HG03457 (cell line): Measurements from ENCODE around the gene GLYATL3.
"Not testable (repeated sequence)": the region's sequence is repeated elsewhere in the genome, so short reads cannot be mapped to it uniquely, and the experiment has no call there.

Experiments
- ATAC-seq: cut with Tn5 transposase; IDR thresholded peaks from one replicate; pipeline ENCODE4 v1.9.1; 2021; ENCODE audit warnings: moderate number of reproducible peaks; ENCODE audit not compliant: unreplicated experiment

Gene GLYATL3

DNA sequence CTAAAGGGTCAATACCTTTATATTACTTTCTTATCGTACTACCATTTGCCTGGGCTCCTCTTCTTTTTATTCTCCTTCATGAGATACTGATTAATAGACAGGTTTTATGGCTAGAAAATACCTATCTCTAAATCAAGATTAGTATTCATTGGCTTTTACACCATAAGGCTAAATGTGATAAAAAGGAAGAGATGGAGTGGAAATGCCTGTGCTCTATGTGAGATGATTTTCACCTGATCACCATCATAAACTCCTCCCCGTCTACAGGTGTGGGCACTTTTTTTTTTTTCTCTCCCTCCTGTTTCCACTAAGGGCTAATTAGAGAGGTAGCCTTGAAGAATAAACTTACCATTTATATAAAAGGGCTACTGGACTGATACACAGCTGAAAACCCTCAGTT, at the start of gene GLYATL3:
Gene GLYATL3, plus strand, starts transcription at position 301 of the 400 bp plus-strand sequence. CDS start 12,068 bp downstream, outside the sequence.
- ATAC-seq, result no peak

DNA sequence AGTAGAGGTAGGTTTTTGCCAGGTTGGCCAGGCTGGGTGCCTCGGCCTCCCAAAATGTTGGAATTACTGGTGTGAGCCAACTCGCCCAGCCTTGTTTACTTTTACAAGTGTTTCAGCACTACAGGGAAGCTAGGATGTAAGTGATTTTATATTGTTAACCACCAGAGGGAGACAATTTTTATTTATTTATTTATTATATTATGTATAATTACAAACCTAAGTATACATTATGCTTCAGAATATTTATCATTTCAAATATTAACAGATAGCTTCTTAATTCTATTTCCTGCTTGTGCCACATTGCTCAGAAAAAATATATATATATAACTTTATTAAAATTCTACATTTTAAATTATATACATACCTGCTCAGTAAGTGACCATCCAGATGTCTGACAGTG, 46.5 kb upstream of the GLYATL3 start:
- ATAC-seq, result no peak

DNA sequence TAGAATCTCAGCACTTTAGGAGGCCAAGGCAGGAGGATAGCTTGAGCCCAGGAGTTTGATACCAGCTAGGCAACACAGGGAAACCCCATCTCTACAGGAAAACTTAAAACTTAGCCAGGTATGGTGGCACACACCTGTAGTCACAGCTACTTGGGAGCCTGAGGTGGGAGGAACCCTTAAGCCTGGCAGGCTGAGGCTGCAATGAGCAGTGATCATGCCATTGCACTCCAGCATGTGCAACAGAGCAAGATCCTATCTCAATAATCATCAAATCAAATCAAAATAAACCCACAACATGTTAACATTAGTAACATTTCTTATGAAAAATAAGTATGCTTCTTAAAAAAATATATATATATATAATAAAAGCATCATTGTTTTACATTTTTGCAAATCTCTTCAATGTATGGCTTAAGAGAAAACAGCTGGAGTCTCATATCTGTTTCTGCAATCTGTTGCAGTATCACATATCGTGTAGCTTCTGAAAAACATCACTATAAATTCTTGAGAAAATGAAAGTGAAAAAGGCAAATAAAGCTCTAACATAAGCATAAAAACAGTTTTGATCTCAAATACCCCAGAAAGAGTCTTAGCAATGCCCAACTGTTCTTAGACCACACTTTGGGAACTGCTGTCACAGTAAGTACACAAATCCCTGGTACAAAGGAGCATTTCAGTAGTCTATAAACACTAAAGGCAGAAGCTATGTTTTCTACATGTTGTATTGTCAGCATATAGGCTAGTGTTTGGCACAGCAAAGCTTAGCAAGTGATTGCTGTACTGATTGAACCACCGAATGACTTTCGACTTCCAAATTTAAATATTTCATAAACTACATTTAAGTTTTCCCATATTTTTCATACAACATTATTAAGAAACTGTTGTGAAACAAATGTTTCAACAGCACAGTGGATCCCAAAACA, 44.7 kb upstream of the GLYATL3 start:
- no peak for ATAC-seq

DNA sequence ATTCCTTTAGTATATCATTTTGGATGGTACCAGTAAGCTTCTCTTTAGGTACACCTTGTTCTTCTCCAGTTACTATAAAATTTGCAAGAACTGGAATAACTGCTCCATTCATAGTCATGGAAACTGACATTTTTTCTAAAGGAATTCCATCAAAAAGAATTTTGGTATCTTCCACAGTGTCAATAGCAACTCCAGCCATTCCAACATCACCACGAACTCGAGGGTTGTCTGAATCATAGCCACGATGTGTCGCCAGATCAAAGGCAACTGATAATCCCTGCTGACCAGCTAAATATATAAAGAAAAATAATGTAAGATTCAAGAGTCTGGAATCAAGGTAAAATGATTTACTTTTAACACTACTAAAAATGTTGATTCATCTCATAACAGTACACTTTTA, 42.0 kb upstream of the GLYATL3 start:
- ATAC-seq, result no peak

DNA sequence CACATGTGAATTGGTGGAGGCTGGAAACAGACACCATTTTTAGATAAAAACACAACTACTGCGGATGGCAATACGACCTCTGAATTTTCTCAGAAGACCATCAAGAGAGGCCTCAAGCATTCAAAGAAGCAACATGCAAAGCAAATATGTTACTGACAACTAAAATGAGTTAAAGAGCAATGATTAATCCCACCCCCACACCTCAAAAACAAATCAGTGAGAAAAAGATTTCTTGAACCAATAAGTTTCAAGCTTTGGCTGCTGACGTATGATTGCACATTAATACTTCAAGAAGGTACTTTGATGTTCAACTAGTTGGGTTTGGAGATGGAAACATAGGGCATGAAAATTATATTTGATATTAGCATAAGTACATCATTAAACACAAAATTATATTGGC, 37.7 kb upstream of the GLYATL3 start:
- ATAC-seq, result no peak

DNA sequence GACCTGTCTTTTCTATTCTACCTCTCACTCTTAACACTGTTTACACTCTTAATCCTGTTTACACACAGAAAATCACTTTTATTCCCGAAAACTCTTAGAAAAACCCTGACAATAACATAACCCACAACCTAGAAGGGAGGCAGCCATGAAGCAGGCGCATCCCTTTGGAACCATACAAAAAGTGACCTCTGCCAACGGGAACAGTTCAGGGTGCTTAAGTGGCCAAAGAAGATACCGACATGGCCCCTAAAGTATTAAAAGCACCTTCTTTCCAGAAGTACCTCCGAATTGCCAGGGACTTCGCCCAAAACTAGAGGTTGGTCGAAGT, 37.2 kb upstream of the GLYATL3 start:
- ATAC-seq, result no peak

DNA sequence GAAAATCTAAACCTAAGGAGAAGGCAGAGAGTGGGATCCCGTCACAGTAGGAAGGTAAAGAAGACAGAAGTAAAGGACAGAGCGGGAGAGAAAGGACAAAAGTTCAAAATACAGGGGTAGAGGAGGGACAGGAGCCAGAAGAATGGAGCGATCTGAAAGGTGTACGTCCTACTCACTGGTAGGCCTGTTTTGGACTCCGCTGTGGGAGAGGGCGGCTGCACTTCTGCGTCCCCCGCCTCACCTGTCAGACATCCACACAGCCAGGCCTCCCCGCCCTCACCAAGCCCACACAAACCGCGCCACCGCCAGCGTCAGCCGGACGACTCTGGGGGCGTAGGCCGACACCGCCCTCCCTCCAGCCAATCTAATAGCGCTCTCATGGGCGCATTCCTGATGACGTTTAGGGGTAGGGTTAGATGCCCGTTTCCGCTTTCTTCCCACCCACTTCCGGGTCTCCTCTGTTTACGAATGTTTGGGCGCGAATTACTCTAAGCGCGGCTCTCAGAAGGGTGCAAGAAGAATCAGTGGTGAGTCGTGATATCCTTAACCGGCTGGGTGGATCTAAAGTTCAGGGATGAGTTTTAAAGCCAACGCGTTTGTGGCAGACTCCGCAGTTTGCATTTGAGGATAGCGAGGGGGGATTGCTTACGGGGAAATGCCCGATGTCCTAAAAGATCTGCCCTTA, 36.7 kb upstream of the GLYATL3 start, which contains the start of the genes CENPQ and MMUT:
Gene CENPQ, plus strand, starts transcription at position 444 of the 685 bp plus-strand sequence. CDS start 6,807 bp downstream, outside the sequence.
Gene MMUT, minus strand, starts transcription at position 327 of the 685 bp plus-strand sequence. CDS start 3,787 bp downstream, outside the sequence.
- ATAC-seq, result peak; percentile 97

DNA sequence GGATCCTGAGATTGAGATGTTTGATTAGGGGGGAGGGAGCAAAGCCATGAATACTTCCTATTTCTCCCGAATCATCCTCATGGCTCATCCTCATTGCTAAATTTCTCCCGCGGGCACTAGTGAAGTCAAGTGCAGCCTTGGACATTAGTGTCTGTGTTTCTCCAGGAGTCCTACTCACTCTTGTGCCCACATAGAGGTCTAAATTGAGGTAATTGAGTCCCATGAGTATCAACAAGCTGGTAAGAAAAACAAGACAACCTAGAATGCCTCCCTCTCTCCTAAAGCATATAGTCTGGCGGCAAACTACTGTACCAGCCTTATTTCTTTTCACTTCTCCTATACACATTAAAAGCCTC, 36.1 kb upstream of the GLYATL3 start:
- no peak for ATAC-seq

DNA sequence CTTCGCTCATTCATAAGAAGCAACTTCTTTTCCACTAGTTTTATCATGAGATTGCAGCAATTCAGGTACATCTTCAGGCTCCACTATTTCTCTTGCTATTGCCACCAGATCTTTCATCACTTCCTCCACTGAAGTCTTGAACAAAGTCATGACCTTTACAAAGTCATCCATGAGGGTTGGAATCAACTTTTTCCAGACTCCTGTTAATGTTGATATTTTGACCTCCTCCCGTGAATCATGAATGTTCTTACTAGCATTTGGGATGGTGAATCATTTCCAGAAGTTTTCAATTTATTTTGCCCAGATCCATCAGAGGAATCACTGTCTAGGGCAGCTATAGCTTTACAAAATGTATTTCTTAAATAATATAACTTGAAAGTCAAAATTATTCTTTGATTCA, 35.0 kb upstream of the GLYATL3 start:
- no peak for ATAC-seq

DNA sequence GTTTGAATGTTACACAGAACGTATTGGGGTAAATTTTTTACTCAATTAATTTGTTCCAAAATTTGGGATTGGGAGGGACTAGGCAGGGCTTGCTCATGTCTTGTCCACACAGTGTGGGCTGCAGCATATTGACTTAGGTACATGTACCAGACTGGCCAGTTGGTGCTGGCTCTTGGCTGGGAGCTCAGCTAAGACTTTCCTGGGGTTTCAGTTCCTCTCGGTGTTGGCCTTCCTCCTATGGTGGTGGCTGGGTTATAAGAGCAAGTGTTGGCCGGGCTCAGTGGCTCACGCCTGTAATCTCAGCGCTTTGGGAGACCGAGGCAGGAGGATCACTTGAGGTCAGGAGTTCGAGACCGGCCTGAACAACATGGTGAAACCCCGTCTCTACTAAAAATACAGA, 31.7 kb upstream of the GLYATL3 start:
- ATAC-seq, result no peak

DNA sequence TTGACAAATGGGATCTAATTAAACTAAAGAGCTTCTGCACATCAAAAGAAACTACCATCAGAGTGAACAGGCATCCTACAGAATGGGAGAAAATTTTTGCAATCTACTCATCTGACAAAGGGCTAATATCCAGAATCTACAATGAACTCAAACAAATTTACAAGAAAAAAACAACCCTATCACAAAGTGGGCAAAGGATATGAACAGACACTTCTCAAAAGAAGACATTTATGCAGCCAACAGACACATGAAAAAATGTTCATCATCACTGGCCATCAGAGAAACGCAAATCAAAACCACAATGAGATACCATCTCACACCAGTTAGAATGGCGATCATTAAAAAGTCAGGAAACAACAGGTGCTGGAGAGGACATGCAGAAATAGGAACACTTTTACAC, 23.2 kb upstream of the GLYATL3 start:
- ATAC-seq, result not testable (repeated sequence)

DNA sequence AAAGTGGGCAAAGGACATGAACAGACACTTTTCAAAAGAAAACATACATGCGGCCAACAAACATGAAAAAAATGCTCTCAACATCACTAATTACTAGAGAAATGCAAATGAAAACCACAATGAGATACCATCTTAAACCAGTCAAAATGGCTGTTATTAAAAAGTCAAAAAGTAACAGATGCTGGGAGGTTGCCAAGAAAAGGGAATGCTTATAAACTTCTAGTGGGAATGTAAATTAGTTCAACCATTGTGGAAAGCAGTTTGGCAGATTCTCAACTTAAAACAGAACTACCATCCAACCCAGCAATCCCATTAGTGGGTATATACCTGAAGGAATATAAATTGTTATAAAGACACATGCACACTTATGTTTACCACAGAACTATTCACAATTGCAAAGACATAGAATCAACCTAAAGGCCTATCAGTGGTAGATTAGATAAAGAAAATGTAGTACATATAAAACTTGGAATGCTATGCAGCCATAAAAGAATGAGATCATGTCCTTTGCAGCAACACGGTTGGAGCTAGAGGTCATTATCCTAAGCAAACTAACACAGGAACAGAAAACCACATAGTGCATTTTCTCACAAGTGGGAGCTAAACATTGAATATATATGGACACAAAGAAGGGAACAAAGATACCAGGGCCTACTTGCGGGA, 20.3 kb upstream of the GLYATL3 start:
- no peak for ATAC-seq

DNA sequence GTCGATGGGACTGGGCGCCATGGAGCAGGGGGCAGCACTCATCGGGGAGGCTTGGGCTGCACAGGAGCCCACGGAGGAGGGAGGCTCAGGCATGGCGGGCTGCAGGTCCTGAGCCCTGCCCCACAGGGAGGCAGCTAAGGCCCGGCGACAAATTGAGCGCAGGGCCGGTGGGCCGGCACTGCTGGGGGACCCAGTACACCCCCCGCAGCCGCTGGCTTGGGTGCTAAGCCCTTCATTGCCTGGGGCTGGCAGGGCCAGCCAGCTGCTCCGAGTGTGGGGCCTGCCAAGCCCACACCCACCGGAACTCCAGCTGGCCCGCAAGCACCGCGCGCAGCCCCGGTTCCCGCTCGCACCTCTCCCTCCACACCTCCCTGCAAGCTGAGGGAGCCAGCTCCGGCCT, 17.9 kb upstream of the GLYATL3 start:
- not testable (repeated sequence) for ATAC-seq

DNA sequence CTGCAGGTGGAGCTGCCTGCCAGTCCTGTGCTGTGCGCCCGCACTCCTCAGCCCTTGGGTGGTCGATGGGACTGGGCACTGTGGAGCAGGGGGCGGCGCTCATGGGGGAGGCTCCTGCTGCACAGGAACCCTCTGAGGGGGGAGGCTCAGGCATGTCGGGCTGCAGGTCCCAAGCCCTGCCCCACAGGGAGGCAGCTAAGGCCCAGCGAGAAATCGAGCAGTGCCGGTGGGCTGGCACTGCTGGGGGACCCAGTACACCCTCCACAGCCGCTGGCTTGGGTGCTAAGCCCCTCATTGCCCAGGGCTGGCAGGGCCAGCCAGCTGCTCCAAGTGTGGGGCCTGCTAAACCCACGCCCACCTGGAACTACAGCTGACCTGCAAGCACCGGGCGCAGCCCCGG, 16.3 kb upstream of the GLYATL3 start:
- not testable (repeated sequence) for ATAC-seq

DNA sequence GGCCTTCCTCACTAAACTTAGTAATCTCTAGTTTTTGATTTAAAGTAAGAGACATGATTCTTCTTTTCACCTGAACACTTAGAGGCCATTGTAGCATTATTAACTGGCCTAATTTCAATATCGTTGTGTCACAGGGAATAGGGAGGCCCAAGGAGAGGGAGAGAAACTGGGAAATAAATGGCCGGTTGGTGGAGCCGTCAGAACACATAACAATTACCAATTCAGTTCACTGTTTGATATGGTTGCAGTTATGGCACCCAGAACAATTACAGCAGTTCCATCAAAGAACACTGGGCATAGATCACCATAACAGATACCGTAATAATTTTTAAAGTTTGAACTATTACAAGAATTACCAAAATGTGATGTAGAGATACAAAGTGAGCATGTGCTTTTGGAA, 9.1 kb upstream of the GLYATL3 start:
- ATAC-seq, result no peak

DNA sequence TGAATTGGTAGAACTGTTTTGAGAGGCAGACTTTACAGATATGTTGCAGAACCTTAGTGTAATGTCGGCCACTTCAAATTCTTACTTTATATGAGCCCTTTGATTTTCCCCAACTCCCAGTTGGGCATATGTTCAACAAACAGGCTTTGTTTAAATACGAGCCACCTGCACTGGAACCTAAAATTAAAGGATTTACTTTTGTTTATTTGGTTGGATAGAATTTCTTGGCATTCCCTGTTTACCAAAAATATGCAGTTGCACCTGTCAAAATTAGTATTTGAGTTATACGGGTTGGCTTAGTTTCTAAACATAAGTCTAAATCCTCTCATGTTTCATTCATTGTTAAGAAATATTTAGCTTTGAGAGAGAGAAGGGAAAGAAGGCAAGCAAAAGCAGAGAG, 2.4 kb upstream of the GLYATL3 start:
- ATAC-seq, result no peak

DNA sequence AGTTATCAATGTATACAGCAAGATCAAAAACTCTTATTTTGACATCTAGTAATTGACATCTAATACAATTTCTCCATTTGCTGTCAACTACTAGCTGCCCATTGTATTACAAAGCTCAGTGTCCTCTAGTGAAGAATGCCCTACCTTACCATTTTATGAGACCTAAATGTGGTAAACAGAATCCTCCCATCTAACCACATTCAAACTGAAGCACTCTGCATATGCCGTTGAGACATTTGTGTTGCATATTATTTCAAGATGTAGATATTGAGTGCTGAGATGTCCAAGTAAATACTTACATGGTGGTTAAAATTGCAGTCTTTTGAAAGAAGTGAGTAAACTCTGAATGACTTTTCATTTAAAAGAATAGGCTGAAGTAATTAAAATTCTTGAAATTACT, 597 bp upstream of the GLYATL3 start:
- ATAC-seq, result no peak

DNA sequence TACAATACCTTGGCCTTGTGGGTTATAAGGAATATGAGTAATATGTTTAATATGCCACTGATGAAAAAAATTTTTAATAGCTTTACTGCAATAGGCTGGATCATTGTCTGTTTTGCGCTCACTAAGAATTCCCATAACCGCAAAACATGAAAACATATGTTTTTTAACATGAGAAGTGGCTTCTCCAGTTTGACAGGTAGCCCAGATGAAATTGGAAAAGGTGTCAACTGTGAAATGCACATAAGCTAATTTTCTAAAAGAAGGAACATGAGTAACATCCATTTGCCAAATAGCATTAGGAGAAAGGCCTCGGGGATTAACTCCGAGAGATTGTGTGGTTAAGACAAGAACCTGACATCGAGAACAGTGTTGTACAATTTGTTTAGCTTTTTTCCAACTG, 4.9 kb downstream of the GLYATL3 start:
- ATAC-seq, result no peak

DNA sequence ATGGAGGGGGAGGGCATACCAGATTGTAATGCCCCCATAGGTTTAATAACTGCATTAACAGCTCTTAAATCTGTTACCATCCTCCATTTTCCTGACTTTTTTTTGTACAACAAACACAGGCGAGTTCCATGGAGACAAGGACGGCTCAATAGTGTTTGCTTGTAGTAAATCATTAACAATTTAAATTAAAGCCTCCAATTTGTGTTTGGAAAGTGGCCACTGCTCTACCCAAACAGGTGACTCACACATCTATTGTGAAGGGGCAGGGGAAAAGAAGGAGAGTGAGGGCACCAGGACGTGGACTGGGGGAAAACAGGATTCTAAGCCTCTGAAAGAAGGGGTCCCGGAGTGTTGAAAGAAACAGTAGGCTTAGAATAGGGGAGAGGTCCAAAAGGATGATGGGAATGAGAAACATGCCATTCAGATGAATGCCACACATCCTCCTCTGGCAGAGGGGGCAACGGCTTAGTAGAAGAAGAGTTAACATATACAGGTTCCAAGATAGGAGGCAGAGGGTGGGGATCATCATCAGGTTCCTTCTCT, 6.9 kb downstream of the GLYATL3 start:
- no peak for ATAC-seq

DNA sequence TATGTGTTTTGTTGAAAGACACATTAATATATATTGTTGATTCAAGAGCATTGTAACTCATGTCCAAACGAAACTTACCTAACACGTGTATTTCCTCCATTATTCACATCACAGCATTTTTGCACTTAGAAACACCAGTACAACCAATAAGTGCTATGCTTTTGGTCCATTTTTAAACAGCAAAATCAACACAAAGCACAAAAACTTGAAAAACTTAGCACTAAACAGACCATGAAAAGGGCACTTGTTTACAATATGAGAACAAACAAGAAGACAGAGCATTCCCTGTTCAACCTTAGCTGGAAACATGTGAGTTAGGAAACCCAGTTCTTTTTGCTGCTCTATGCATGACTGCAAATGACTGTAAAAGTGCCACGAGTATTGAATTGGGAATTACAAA, 9.6 kb downstream of the GLYATL3 start:
- ATAC-seq, result no peak
